ENCODE measurements around the gene PDE4D. TPM values are rescaled to one million over a fixed set of nuclear protein-coding genes. Genes with fewer than 3 reads are reported as not detected.
A peak's percentile ranks its signal among the peaks of the same experiment; 100 is the strongest.

Gene PDE4D
- total RNA-seq, 6 experiments from 2014 or later: 1.6 to 10.3 (median 5.6) TPM

- Histone ChIP-seq H3K9me3 (no peaks in the 10 kb centered on the region), H3K27ac (no peak overlapping the region), H3K36me3 (no peaks in the 10 kb centered on the region), H3K4me3 (no peak overlapping the region), H3K4me1 (no peaks in the 10 kb centered on the region), H3K27me3 (no peaks in the 10 kb centered on the region)
- ATAC-seq: no peak
- TF ChIP-seq CTCF (IDR thresholded peaks at IDR 0.05) (no peak), POLR2A (IDR thresholded peaks at IDR 0.05) (no peak)
- DNase-seq: no peak
- intact Hi-C loops (cut with DNase I): no loop called here
- 88% methylated on average over 3 of the region's 3 CpGs for WGBS (ENCODE audit: insufficient coverage, low coverage, low lambda C conversion rate, missing lambda C conversion rate)
These were observed 841.6 kb downstream of the PDE4D start for GRCh38 chr5:59051951-59052350.

- Histone ChIP-seq H3K4me1 (no peaks in the 10 kb centered on the region), H3K36me3 (no peaks in the 10 kb centered on the region), H3K9me3 (no peaks in the 10 kb centered on the region), H3K4me3 (no peak overlapping the region), H3K27ac (no peak overlapping the region), H3K27me3 (no peaks in the 10 kb centered on the region)
- 17% methylated on average over 2 of the region's 2 CpGs for WGBS (ENCODE audit: insufficient coverage, low coverage, low lambda C conversion rate, missing lambda C conversion rate)
- intact Hi-C loops (cut with DNase I): no loop called here
- DNase-seq (no peak), ATAC-seq (peak in 1 of 4 donors; percentile 23)
- TF ChIP-seq POLR2A (IDR thresholded peaks at IDR 0.05) (no peak), CTCF (IDR thresholded peaks at IDR 0.05) (no peak)
These were observed 844.4 kb downstream of the PDE4D start for GRCh38 chr5:59049095-59049494.

- intact Hi-C loops (cut with DNase I): no loop called here
- H3K36me3 ChIP-seq: no peaks in the 10 kb centered on the region
- no peaks in the 10 kb centered on the region for H3K27me3 ChIP-seq
- H3K9me3 ChIP-seq: no peaks in the 10 kb centered on the region
- no peak overlapping the region for H3K4me3 ChIP-seq
- TF ChIP-seq CTCF (IDR thresholded peaks at IDR 0.05) (no peak), POLR2A (IDR thresholded peaks at IDR 0.05) (no peak)
- H3K27ac ChIP-seq: no peak overlapping the region
- no peak for ATAC-seq
- WGBS (ENCODE audit: insufficient coverage, low coverage, low lambda C conversion rate, missing lambda C conversion rate): 61% methylated on average over 5 of the region's 7 CpGs
- peaks cover 0 to 11% (median 0%) of the 10 kb centered on the region in 4 donors for H3K4me1 ChIP-seq
- DNase-seq: no peak
These were observed 851.1 kb downstream of the PDE4D start for GRCh38 chr5:59042201-59043055.

- no peak overlapping the region for H3K4me3 ChIP-seq
- H3K27ac ChIP-seq: no peak overlapping the region
These were observed 852.2 kb downstream of the PDE4D start for GRCh38 chr5:59041355-59041754.

More at GRCh38 chr5:59041355-59041754, 852.2 kb downstream of the PDE4D start:
- Histone ChIP-seq H3K27me3 (no peaks in the 10 kb centered on the region), H3K9me3 (no peaks in the 10 kb centered on the region), H3K4me1 (peaks cover 0 to 11% (median 0%) of the 10 kb centered on the region in 4 donors), H3K36me3 (no peaks in the 10 kb centered on the region)
- DNase-seq (no peak), ATAC-seq (no peak)
- intact Hi-C loops (cut with DNase I): no loop called here
- TF ChIP-seq CTCF (IDR thresholded peaks at IDR 0.05) (no peak), POLR2A (IDR thresholded peaks at IDR 0.05) (no peak)
- 71% methylated on average over 1 of the region's 1 CpG for WGBS (ENCODE audit: insufficient coverage, low coverage, low lambda C conversion rate, missing lambda C conversion rate)

Measured in right lobe of liver (tissue), 6 donors.